GM20000 (cell line): ENCODE measurements around the gene PALMD.
A peak's percentile ranks its signal among the peaks of the same experiment; 100 is the strongest.

Experiments
- DNase-seq: peaks from one replicate; pipeline ENCODE4 v3.0.0; 2012; ENCODE audit warnings: low spot score
- CTCF ChIP-seq: IDR thresholded peaks from 2 replicates; pipeline ENCODE4 v1.5.1; 2012; ENCODE audit warnings: mild to moderate bottlenecking, control low read depth; ENCODE audit errors: extremely low read depth, missing control alignments

Gene PALMD

GRCh38 chr1:99676876-99677275 lies 31.0 kb downstream of the PALMD start:
- DNase-seq: no peak
- no peak for TF ChIP-seq CTCF

GRCh38 chr1:99677416-99677815 lies 31.5 kb downstream of the PALMD start:
- DNase-seq: no peak
- TF ChIP-seq CTCF: no peak

GRCh38 chr1:99680270-99680669 lies 34.4 kb downstream of the PALMD start:
- DNase-seq: no peak
- TF ChIP-seq CTCF: no peak

- no peak for TF ChIP-seq CTCF
- no peak for DNase-seq
These were observed 35.7 kb downstream of the PALMD start for GRCh38 chr1:99681583-99681982.

- DNase-seq: no peak
- no peak for TF ChIP-seq CTCF
These were observed 36.4 kb downstream of the PALMD start for GRCh38 chr1:99682291-99682751.

- peak; percentile 45 for DNase-seq
- TF ChIP-seq CTCF: peak; percentile 21
These were observed 39.7 kb downstream of the PALMD start for GRCh38 chr1:99685516-99686180.

GRCh38 chr1:99691175-99691574 lies 45.3 kb downstream of the PALMD start:
- DNase-seq: no peak
- no peak for TF ChIP-seq CTCF
